DOHH2 (cell line): ENCODE measurements around the gene BAHD1.

ENCODE experiments used
- H3F3A ChIP-seq: fragments of 200-600 bp; sonication (generic), shearing (Covaris generic); 2 replicates; pipeline ENCODE4 v1.6.0; 2016; ENCODE audit warnings: antibody characterized with exemption, mild to moderate bottlenecking; ENCODE audit not compliant: control insufficient read depth, insufficient read depth
- H3K27ac ChIP-seq: fragments of 200-600 bp; sonication (generic); 2 replicates; pipeline ENCODE4 v1.5.1; 2014; ENCODE audit warnings: low read depth, mild to moderate bottlenecking, low read length, moderate library complexity
- H3K27me3 ChIP-seq: fragments of 200-600 bp; sonication (generic); 2 replicates; pipeline ENCODE4 v1.6.1; 2014; ENCODE audit warnings: mild to moderate bottlenecking, low read length, mixed read lengths; ENCODE audit not compliant: control insufficient read depth
- H3K36me3 ChIP-seq: fragments of 200-600 bp; sonication (generic); 2 replicates; pipeline ENCODE4 v1.6.1; 2014; ENCODE audit warnings: mild to moderate bottlenecking, low read length, moderate library complexity, mixed read lengths; ENCODE audit not compliant: control insufficient read depth
- H3K4me1 ChIP-seq: fragments of 200-600 bp; sonication (generic); 2 replicates; pipeline ENCODE4 v1.6.1; 2014; ENCODE audit warnings: mild to moderate bottlenecking, low read length, mixed read lengths; ENCODE audit not compliant: control insufficient read depth
- H3K4me2 ChIP-seq: fragments of 200-600 bp; sonication (generic); 2 replicates; pipeline ENCODE4 v1.6.0; 2014; ENCODE audit warnings: mild to moderate bottlenecking, low read length, moderate library complexity
- H3K4me3 ChIP-seq: fragments of 200-600 bp; sonication (generic); 2 replicates; pipeline ENCODE4 v1.5.1; 2014; ENCODE audit warnings: mild to moderate bottlenecking, low read length, mixed read lengths
- H3K79me2 ChIP-seq: fragments of 200-600 bp; sonication (generic); 2 replicates; pipeline ENCODE4 v1.6.1; 2014; ENCODE audit warnings: mild to moderate bottlenecking, low read length, mixed read lengths; ENCODE audit not compliant: control insufficient read depth
- H3K9me2 ChIP-seq: fragments of 200-600 bp; sonication (generic); replicated peaks from 2 replicates; pipeline ENCODE4 v1.6.1; 2014; ENCODE audit warnings: mild to moderate bottlenecking, low read length, mixed read lengths; ENCODE audit not compliant: control insufficient read depth
- H3K9me3 ChIP-seq: fragments of 200-600 bp; sonication (generic); 2 replicates; pipeline ENCODE4 v1.6.1; 2014; ENCODE audit warnings: antibody characterized with exemption, low read length, mixed read lengths; ENCODE audit not compliant: control insufficient read depth, insufficient read depth
- H4K20me1 ChIP-seq: fragments of 200-600 bp; sonication (generic); 2 replicates; pipeline ENCODE4 v1.6.0; 2014; ENCODE audit warnings: low read depth, mild to moderate bottlenecking, antibody characterized with exemption, low read length, moderate library complexity; ENCODE audit not compliant: control insufficient read depth, insufficient read depth
- EZH2phosphoT487 ChIP-seq: fragments of 200-600 bp; sonication (generic); IDR thresholded peaks from 2 replicates; pipeline ENCODE4 v1.6.1; 2017; ENCODE audit warnings: borderline replicate concordance, mild to moderate bottlenecking, antibody characterized with exemption, low read length, moderate library complexity, mixed read lengths
- TF ChIP-seq, protein P1 (sequence below): fragments of 200-600 bp; sonication (generic); IDR thresholded peaks from one replicate; pipeline ENCODE4 v1.5.1; 2014; ENCODE audit warnings: antibody characterized with exemption, mild to moderate bottlenecking, low read depth, low read length; ENCODE audit not compliant: poor library complexity, severe bottlenecking

BAHD1 gene

DNA sequence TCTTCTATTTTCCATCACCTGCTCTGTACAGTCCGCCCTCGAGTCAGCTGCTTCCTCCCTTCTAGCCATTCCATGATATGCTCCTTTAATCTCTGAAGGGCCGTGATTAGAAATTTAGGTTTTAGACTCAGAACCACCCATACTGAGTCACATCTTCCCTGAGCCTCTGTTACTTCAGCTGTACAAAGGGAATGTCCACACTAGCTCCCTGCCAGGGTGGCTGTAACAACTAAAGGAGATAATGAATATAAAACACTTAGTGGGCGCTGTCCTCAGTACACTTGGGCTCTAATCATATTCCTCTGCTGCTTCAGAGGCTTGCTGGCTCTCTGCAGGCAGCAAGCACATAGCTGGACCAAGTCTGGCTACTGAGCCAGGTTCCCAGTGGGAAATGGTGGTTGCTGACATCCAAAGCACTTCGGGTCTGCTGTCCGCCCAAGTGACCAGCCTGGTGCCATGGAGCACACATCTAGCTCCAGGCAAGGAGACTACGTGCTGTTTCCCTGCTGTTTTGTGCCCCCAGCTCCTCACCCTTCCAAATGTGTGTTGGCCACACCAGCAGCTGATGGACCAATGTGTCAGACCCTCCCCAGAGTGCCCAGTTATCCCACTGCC lies 29.1 kb downstream of the BAHD1 start:
- Histone ChIP-seq H3K9me2 (no peaks in the 10 kb centered on the region), H3K4me3 (peak overlapping the region; percentile 57), H3K27me3 (no peaks in the 10 kb centered on the region; the same call in 1 of the 2 replicates), H3K27ac (no peak overlapping the region), H3F3A (peaks cover 14% of the 10 kb centered on the region), H3K4me2 (peak overlapping the region; percentile 62), H3K36me3 (0 out of 2 replicates have a peak, but pooled peaks cover 3% of the 10 kb centered on the region), H3K9me3 (no peaks in the 10 kb centered on the region), H3K79me2 (peaks cover 3% of the 10 kb centered on the region; the same call in 1 of the 2 replicates), H4K20me1 (no peaks in the 10 kb centered on the region), H3K4me1 (peaks cover 15% of the 10 kb centered on the region)
- no peak for TF ChIP-seq EZH2phosphoT487
- TF ChIP-seq, protein P1, sequence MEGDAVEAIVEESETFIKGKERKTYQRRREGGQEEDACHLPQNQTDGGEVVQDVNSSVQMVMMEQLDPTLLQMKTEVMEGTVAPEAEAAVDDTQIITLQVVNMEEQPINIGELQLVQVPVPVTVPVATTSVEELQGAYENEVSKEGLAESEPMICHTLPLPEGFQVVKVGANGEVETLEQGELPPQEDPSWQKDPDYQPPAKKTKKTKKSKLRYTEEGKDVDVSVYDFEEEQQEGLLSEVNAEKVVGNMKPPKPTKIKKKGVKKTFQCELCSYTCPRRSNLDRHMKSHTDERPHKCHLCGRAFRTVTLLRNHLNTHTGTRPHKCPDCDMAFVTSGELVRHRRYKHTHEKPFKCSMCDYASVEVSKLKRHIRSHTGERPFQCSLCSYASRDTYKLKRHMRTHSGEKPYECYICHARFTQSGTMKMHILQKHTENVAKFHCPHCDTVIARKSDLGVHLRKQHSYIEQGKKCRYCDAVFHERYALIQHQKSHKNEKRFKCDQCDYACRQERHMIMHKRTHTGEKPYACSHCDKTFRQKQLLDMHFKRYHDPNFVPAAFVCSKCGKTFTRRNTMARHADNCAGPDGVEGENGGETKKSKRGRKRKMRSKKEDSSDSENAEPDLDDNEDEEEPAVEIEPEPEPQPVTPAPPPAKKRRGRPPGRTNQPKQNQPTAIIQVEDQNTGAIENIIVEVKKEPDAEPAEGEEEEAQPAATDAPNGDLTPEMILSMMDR: no peak

DNA sequence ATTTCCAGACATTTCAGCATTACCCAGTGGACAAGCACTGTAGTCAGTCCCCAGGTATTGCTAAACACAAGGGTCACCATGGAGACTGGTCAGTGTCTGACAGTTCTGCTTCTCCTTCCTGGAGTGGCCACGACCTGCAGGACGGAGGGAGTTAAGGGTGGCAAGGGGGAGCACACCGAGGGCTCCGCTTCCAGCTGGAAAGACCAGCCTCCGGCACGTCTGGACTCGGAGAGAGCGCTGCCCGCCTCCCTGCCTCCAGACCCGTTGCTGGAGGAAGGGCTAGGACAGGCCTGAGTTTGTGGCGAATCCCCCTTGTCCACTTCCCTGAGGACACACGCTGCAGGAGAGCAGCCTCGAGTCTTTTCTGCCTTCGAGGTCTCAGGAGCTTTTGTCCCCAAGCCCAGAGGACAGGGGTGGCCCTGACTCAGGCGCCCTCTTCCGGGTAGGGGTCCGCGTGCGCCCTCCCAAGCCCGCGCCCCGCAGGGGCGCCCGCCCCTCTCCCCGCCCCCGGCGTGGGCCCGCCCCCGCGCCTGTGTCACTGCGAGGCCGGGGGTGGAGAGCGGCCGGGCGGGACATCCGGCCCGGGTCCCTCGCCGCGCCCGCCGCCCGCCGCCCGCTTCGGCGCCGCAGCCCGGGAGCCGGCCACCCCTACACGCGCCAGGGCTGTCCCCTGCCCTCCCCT lies 29.8 kb downstream of the BAHD1 start, which contains the start of gene CHST14:
Gene CHST14, plus strand, starts transcription at position 562 of the 682 bp plus-strand sequence. CDS start 230 bp downstream, outside the sequence.
- peaks cover 14% of the 10 kb centered on the region for H3F3A ChIP-seq
- peaks cover 3% of the 10 kb centered on the region; the same call in 1 of the 2 replicates for H3K79me2 ChIP-seq
- H3K27me3 ChIP-seq: no peaks in the 10 kb centered on the region; the same call in 1 of the 2 replicates
- peaks cover 15% of the 10 kb centered on the region for H3K4me1 ChIP-seq
- H4K20me1 ChIP-seq: no peaks in the 10 kb centered on the region
- peak within 1 kb of the TSS; percentile 90 for H3K4me2 ChIP-seq
- no peak within 1 kb of the TSS for H3K27ac ChIP-seq
- H3K4me3 ChIP-seq: peak within 1 kb of the TSS; percentile 76
- TF ChIP-seq EZH2phosphoT487: no peak
- TF ChIP-seq, protein P1: no peak
- no peaks in the 10 kb centered on the region for H3K9me2 ChIP-seq
- H3K36me3 ChIP-seq: 0 out of 2 replicates have a peak, but pooled peaks cover 3% of the 10 kb centered on the region
- no peaks in the 10 kb centered on the region for H3K9me3 ChIP-seq

DNA sequence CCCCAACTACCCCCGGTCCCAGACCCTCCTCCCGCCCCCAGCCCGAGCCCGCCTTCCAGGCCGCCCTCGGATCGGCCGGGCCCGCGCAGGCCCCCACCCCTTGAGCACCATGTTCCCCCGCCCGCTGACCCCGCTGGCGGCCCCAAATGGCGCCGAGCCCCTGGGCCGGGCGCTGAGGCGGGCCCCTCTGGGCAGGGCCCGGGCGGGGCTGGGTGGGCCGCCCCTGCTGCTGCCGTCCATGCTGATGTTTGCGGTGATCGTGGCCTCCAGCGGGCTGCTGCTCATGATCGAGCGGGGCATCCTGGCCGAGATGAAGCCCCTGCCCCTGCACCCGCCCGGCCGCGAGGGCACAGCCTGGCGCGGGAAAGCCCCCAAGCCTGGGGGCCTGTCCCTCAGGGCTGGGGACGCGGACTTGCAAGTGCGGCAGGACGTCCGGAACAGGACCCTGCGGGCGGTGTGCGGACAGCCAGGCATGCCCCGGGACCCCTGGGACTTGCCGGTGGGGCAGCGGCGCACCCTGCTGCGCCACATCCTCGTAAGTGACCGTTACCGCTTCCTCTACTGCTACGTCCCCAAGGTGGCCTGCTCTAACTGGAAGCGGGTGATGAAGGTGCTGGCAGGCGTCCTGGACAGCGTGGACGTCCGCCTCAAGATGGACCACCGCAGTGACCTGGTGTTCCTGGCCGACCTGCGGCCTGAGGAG lies 30.5 kb downstream of the BAHD1 start:
- Histone ChIP-seq H3K79me2 (peaks cover 3% of the 10 kb centered on the region; the same call in 1 of the 2 replicates), H3K27me3 (no peaks in the 10 kb centered on the region; the same call in 1 of the 2 replicates), H3K4me3 (peak overlapping the region; percentile 76), H3K4me2 (peak overlapping the region; percentile 90), H3K27ac (no peak overlapping the region), H3K9me3 (no peaks in the 10 kb centered on the region), H3F3A (peaks cover 14% of the 10 kb centered on the region), H3K36me3 (0 out of 2 replicates have a peak, but pooled peaks cover 3% of the 10 kb centered on the region), H4K20me1 (no peaks in the 10 kb centered on the region), H3K9me2 (no peaks in the 10 kb centered on the region), H3K4me1 (peaks cover 15% of the 10 kb centered on the region)
- no peak for TF ChIP-seq EZH2phosphoT487
- TF ChIP-seq, protein P1: no peak
